NCI-H226 (cell line): Measurements from ENCODE around the gene ABCA12.

Source experiments
- DNase-seq: peaks from one replicate; pipeline ENCODE4 v3.0.0-alpha.2; 2015

The ABCA12 gene

GRCh38 chr2:215136669-215137328, 1.6 kb downstream of the ABCA12 start:
- DNase-seq = peak; percentile 55

- no peak for DNase-seq
Measured at GRCh38 chr2:215120401-215120800, 18.0 kb downstream of the ABCA12 start.

- no peak for DNase-seq
Measured at GRCh38 chr2:215119847-215120246, 18.6 kb downstream of the ABCA12 start.

- DNase-seq = no peak
Measured at GRCh38 chr2:215110918-215111317, 27.5 kb downstream of the ABCA12 start.

- DNase-seq = no peak
Measured at GRCh38 chr2:215107216-215108056, 31.0 kb downstream of the ABCA12 start.

GRCh38 chr2:215105607-215106354, 32.6 kb downstream of the ABCA12 start:
- DNase-seq = peak; percentile 50

GRCh38 chr2:215104226-215104625, 34.2 kb downstream of the ABCA12 start:
- no peak for DNase-seq

- DNase-seq = no peak
Measured at GRCh38 chr2:215098875-215099274, 39.6 kb downstream of the ABCA12 start.

GRCh38 chr2:215084080-215084479, 54.3 kb downstream of the ABCA12 start:
- no peak for DNase-seq

- DNase-seq = no peak
Measured at GRCh38 chr2:215083146-215083545, 55.3 kb downstream of the ABCA12 start.

GRCh38 chr2:215082446-215082845, 56.0 kb downstream of the ABCA12 start:
- no peak for DNase-seq

GRCh38 chr2:215080545-215080944, 57.9 kb downstream of the ABCA12 start:
- DNase-seq = no peak

- peak; percentile 7 for DNase-seq
Measured at GRCh38 chr2:215071676-215072075, 66.8 kb downstream of the ABCA12 start.

- no peak for DNase-seq
Measured at GRCh38 chr2:215068399-215068798, 70.0 kb downstream of the ABCA12 start.

GRCh38 chr2:215066124-215066523, 72.3 kb downstream of the ABCA12 start:
- DNase-seq = no peak

GRCh38 chr2:215063526-215063925, 74.9 kb downstream of the ABCA12 start:
- no peak for DNase-seq

GRCh38 chr2:215060861-215061536, 77.4 kb downstream of the ABCA12 start:
- DNase-seq = no peak

GRCh38 chr2:215059724-215060123, 78.7 kb downstream of the ABCA12 start:
- DNase-seq = peak; percentile 73

- DNase-seq = no peak
Measured at GRCh38 chr2:215055891-215056290, 82.5 kb downstream of the ABCA12 start.

GRCh38 chr2:215052810-215053209, 85.6 kb downstream of the ABCA12 start:
- DNase-seq = no peak

- no peak for DNase-seq
Measured at GRCh38 chr2:215052404-215052803, 86.0 kb downstream of the ABCA12 start.

- no peak for DNase-seq
Measured at GRCh38 chr2:215049341-215049740, 89.1 kb downstream of the ABCA12 start.

GRCh38 chr2:215038421-215038820, 100.0 kb downstream of the ABCA12 start:
- DNase-seq = no peak
